RCC 7860 (cell line): ENCODE data around the gene WNT3.
"Not testable (repeated sequence)": the region's sequence is repeated elsewhere in the genome, so short reads cannot be mapped to it uniquely, and the experiment has no call there.

ENCODE experiments used
- DNase-seq: peaks from one replicate; pipeline ENCODE4 v3.0.0-alpha.2; 2015; ENCODE audit warnings: low spot score
- FAIRE-seq: peaks from 2 replicates; lab custom pipeline; 2012; peaks lifted over from hg19 to GRCh38; lab: Jason Lieb, UNC

WNT3 gene

DNA sequence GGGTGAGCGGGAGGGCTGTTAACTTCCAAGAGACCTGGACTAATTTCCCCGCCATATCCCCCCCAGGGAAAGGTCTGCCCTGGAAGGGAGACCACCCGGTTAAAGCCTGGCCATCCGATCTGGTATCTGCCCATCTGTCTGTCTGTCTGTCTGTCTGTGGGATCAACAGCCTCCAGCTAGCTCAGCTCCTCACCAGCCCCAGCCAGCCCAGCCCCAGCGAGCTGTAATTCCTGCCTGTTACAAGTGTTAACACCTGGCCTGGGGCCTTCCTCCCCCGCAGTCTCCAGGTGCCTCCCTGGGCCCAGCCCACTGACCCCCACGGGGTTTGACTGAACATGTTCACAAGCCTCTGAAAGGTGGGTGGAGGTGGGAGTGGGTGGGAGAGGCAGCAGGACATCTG lies 4.0 kb downstream of the WNT3 start:
- DNase-seq (no peak), FAIRE-seq (no peak)

DNA sequence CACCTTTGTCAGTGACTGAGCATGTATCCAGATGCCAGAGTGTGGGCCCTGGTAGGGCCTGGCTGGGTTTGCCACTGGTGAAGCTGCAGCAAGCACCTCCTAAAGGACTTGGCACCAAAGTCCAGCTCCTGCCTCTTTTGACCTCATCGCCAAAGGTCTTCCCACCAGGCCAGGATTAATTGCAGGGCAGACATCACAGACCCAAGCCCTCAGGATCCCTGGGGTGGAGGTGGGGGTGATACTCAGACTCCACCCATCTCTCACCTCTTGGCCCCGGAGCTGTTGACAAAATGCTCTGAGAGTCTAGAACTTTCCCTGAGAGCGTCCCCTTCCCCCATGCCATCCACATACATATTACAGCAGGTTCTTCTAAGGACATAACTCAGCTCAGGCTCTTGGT lies 4.6 kb downstream of the WNT3 start:
- DNase-seq = no peak
- no peak for FAIRE-seq

- FAIRE-seq (no peak), DNase-seq (no peak)
Observed at GRCh38 chr17:46812624-46813318, 5.7 kb downstream of the WNT3 start.

GRCh38 chr17:46811978-46812583 lies 6.4 kb downstream of the WNT3 start:
- DNase-seq (peak; percentile 41), FAIRE-seq (no peak)

GRCh38 chr17:46810837-46811236 lies 7.7 kb downstream of the WNT3 start:
- DNase-seq (no peak), FAIRE-seq (no peak)

DNA sequence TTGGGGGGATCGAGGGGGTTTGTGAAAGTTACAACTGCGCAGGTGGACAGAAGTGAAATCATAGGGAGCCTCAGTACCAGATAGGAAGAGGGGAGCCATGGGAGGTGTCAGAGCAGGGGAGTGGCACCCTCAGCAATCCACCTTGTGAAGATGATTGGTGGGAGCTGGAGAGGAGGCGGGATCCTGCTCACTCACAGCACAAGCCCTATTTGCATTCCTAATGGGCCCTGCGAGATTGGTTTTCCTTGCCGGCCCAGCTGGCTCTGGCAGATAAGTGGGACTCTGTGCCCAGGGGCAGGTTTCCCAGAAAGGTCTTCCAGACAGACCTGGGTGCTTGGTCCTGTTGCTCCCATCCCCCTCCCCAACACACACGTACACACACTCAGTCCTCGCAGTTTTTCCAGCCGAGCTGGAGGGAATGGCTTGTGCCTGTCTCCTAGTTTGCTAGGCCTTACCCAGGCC lies 9.4 kb downstream of the WNT3 start:
- FAIRE-seq (no peak), DNase-seq (no peak)

- FAIRE-seq = no peak
Observed at GRCh38 chr17:46805771-46806170, 12.7 kb downstream of the WNT3 start.

GRCh38 chr17:46803544-46803943 lies 14.9 kb downstream of the WNT3 start:
- FAIRE-seq = no peak
- DNase-seq = no peak

More at GRCh38 chr17:46805771-46806170, 12.7 kb downstream of the WNT3 start:
- DNase-seq = no peak

DNA sequence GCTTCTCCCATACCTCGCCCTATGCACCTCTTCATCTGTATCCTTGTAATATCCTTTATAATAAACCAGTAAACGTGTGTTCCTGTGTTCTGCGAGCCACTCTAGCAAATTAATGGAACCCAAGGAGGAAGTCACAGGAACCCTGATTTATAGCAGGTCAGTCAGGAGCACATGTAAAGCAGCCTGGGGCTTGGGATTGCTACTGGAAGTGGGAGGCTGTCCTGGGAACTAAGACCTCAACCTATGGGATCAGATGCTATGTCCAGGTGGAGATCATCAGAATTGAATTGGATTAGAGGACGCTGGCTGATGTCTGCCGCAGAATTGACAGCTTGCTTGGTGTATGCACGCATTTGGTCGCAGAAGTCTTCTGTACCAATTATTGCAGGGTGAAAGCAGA lies 15.7 kb downstream of the WNT3 start:
- DNase-seq (no peak), FAIRE-seq (no peak)

- FAIRE-seq = no peak
- no peak for DNase-seq
Observed at GRCh38 chr17:46800573-46800972, 17.9 kb downstream of the WNT3 start.

DNA sequence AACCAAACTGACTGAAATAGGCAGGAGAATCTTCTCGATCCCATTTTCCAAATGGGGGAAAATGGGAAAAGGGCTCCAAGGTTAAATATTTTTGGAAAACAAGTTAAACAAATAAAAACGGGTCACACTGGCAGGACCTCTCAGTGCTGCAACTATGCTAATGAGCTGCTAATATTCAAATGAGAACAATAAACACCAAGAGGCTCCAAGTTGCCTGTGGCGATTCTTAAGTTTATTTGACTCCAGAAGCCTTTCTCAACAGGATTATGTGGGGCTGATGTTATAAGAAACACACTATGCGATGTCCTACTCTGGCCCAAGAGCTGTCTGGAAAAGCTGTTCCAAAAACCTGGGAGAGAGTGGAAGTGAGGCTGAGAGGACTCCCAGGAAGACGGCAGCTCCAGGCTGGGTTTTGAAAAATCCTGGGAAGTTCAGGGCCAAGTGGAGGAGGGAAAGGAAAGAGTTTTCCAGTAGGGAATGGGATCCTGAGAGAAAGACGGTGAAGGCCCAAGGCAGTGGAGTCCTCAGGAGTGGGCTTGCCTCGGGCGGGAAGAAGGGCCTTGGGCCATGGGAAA lies 21.4 kb downstream of the WNT3 start:
- DNase-seq (no peak), FAIRE-seq (no peak)

- FAIRE-seq (no peak), DNase-seq (no peak)
Observed at GRCh38 chr17:46796524-46796923, 22.0 kb downstream of the WNT3 start.

DNA sequence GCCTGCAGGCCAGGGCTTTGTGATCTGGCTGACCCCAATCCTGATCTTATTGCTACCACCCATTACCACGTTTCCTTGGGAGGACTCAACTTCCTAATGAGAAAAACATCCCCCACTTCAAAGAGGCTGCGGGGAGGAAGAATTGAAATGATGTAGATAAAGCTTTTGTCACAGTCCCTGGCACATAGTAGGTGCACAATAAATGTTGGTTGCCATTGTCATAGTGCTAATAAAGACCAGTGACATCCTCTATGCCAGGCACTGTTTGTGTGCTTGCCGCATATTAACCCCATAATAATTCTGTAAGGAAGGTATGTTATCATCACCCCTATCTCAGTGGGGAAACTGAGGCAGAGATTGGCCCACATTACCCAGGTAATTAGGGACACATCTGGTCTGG lies 22.4 kb downstream of the WNT3 start:
- DNase-seq (no peak), FAIRE-seq (no peak)

DNA sequence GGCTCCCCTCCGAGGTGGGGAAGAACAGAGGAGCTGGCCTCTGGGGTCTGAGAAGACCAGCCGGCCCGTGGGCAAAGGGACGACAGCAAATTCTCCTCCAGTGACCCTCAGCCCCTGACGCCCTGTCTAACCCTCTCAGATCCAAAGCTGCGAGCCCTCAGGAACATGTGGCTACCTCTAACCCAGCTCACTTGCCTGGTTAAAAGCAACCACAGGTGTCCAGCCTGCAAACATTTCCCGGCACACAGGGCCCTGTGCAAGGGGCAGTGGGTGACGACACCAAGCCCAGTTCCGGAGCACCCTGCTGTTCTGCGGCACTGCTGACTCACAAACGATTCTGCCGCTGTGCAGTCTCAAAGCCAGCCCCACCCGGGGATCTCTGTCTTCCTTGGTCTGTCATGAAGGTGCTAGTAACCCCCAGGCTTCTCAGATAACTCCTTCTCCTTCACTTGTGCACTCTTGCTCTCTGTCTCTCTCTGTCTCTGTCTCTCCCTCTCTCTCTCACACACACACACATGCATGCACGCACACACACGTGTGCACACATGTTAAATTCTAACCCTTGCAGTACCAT lies 23.0 kb downstream of the WNT3 start:
- DNase-seq = peak; percentile 62
- FAIRE-seq = peak; percentile 43

DNA sequence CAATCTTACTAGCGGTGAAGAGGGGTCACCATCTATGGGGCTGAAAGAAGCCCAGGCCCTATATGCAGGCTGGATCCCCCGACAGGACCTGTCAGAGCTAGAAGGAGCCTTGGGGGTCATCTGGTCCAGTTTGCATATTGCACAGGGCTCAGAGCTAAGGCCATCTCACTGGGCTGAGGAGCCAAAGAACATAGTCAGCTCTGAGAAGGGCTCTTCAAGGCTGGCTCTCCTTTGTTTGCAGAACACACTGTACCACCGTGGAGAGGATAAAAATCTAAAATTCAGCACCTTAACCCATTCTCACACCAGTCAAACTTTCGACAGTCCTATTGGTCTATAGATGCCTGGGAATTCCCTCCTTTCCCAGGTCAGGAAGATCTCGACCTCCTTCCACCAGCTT lies 24.2 kb downstream of the WNT3 start:
- FAIRE-seq = no peak
- no peak for DNase-seq

DNA sequence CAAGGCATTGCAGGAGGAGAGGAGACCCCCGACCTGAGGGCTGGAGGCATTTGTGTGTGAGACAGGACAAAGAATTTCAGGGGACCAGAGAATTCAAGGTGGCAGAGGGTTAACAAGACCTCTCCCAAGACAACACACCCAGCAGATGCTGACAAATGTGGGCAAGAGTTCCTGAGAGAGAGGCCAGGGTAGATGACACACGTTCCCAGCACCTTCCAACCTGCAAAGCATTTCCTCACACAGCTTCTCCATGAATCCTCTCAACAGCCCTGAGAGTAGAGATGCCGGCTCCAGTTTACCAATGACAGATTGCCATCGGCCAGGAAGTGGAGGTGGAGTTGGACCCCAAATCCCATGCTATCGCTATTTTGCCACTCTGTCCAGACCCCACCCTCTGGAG lies 25.0 kb downstream of the WNT3 start:
- FAIRE-seq = no peak

DNA sequence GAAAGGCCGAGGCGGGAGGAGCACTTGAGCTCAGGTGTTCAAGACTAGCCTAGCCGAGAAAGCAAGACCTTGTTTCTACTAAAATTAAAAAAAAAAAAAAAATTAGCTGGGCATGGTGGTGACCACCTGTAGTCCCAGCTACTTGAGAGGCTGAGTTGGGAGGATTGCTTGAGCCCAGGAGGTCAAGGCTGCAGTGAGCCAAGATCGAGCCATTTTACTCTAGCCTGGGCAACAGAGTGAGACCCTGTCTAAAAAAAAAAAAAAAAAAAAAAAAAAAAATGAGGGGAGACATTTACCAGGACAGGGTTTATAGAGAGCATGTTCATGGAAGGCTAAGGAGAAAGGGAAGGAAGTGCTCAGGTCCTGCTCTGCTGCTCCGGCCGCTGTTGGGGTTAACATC lies 25.5 kb downstream of the WNT3 start:
- not testable (repeated sequence) for FAIRE-seq, DNase-seq

More for the DNA sequence above, 25.0 kb downstream of the WNT3 start:
- no peak for DNase-seq

GRCh38 chr17:46792071-46792470 lies 26.4 kb downstream of the WNT3 start:
- DNase-seq (no peak), FAIRE-seq (no peak)

DNA sequence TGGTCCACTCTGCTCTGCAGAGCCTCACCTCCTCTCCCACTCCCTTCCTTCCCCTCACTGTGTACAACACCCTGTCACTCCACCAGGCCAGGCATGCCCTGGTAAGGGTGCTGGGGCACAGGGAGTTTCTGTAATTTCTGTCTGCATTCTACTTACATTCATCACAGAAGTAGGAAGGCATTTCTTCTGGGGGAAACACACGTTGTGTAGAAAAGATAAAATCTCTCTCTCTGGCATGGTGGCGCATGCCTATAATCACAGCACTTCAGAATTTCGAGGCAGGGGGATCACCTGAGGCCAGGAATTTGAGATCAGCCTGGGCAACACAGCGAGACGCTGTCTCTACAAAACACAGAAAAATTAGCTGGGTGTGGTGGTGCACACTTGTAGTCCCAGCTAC lies 27.0 kb downstream of the WNT3 start:
- FAIRE-seq (no peak), DNase-seq (no peak)

DNA sequence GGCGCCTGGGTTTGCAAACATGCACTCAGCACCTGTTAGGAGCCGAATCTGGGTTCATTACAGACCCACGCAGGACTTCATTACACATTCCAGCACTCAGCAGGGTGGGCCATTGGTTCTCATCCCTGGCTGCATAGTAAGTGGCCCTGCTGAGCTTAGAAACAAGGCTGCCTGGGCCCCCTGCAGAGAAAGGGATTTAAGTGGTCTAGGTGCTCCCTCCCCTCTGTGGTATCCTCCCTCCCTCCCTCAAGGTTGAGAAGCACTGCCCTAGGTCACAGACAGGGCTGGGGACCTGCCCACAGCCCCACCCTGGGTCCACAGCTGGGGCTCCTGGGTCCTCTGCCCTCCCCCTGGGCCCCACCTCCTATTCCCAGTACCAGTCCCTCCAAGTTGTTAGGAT lies 28.3 kb downstream of the WNT3 start:
- FAIRE-seq = no peak

DNA sequence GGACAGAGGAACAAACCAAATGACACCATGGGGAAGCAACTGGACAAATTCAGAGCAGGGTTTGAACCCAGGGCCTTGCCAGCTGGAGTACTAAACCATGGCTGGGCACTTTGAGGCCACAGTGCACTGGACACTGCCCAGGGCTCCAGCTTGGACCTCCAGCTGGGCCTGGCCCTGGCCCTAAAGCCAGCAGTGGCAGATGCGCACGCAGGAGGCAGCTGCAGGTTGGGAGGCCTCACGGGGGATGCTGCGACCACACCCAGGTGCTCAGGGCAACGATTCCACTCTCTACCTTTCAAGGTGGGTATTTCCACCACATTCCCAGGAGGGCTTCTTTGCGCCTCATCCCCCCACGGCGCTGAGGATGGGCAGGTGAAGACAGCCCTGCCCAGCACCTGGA lies 28.9 kb downstream of the WNT3 start:
- DNase-seq = no peak
- FAIRE-seq = no peak

More for the DNA sequence above, 28.3 kb downstream of the WNT3 start:
- no peak for DNase-seq

- no peak for FAIRE-seq
- DNase-seq = no peak
Observed at GRCh38 chr17:46788796-46789195, 29.7 kb downstream of the WNT3 start.
